ENCODE measurements around the gene CEACAM1. TPM values are rescaled to one million over a fixed set of nuclear protein-coding genes. Genes with fewer than 3 reads are reported as not detected.
A peak's percentile ranks its signal among the peaks of the same experiment; 100 is the strongest.
"Not testable (repeated sequence)": the region's sequence is repeated elsewhere in the genome, so short reads cannot be mapped to it uniquely, and the experiment has no call there.

The CEACAM1 gene
- polyA plus RNA-seq, 3 donors: 9.7 to 18.9 (median 13.4) TPM

- no peak for DNase-seq (ENCODE audit: extremely low read depth in 1 of 11, low read depth in 9 of 11, low spot score in 4 of 11)
Measured at GRCh38 chr19:42553292-42554045, 25.2 kb upstream of the CEACAM1 start.

GRCh38 chr19:42552086-42553065 is 24.1 kb upstream of the CEACAM1 start:
- DNase-seq (ENCODE audit: extremely low read depth in 1 of 11, low read depth in 9 of 11, low spot score in 4 of 11): no peak

GRCh38 chr19:42550521-42550920 is 22.2 kb upstream of the CEACAM1 start:
- not testable (repeated sequence) for DNase-seq (ENCODE audit: extremely low read depth in 1 of 11, low read depth in 9 of 11, low spot score in 4 of 11)

- not testable (repeated sequence) for DNase-seq (ENCODE audit: extremely low read depth in 1 of 11, low read depth in 9 of 11, low spot score in 4 of 11)
Measured at GRCh38 chr19:42549067-42549466, 20.8 kb upstream of the CEACAM1 start.

GRCh38 chr19:42548552-42548951 is 20.3 kb upstream of the CEACAM1 start:
- DNase-seq (ENCODE audit: extremely low read depth in 1 of 11, low read depth in 9 of 11, low spot score in 4 of 11): no peak

- DNase-seq (ENCODE audit: extremely low read depth in 1 of 11, low read depth in 9 of 11, low spot score in 4 of 11): no peak
Measured at GRCh38 chr19:42547929-42548328, 19.6 kb upstream of the CEACAM1 start.

GRCh38 chr19:42546831-42547500 is 18.7 kb upstream of the CEACAM1 start:
- no peak for DNase-seq (ENCODE audit: extremely low read depth in 1 of 11, low read depth in 9 of 11, low spot score in 4 of 11)

- no peak for DNase-seq (ENCODE audit: extremely low read depth in 1 of 11, low read depth in 9 of 11, low spot score in 4 of 11)
Measured at GRCh38 chr19:42544146-42544545, 15.9 kb upstream of the CEACAM1 start.

GRCh38 chr19:42542791-42543190 is 14.5 kb upstream of the CEACAM1 start:
- no peak for DNase-seq (ENCODE audit: extremely low read depth in 1 of 11, low read depth in 9 of 11, low spot score in 4 of 11)

- DNase-seq (ENCODE audit: extremely low read depth in 1 of 11, low read depth in 9 of 11, low spot score in 4 of 11): no peak
Measured at GRCh38 chr19:42540071-42540553, 11.8 kb upstream of the CEACAM1 start.

GRCh38 chr19:42538841-42539709 is 10.8 kb upstream of the CEACAM1 start:
- DNase-seq (ENCODE audit: extremely low read depth in 1 of 11, low read depth in 9 of 11, low spot score in 4 of 11): no peak

- DNase-seq (ENCODE audit: extremely low read depth in 1 of 11, low read depth in 9 of 11, low spot score in 4 of 11): not testable (repeated sequence)
Measured at GRCh38 chr19:42535276-42535675, 7.0 kb upstream of the CEACAM1 start.

GRCh38 chr19:42534391-42534790 is 6.1 kb upstream of the CEACAM1 start:
- DNase-seq (ENCODE audit: extremely low read depth in 1 of 11, low read depth in 9 of 11, low spot score in 4 of 11): no peak

- DNase-seq (ENCODE audit: extremely low read depth in 1 of 11, low read depth in 9 of 11, low spot score in 4 of 11): no peak
Measured at GRCh38 chr19:42532891-42533290, 4.6 kb upstream of the CEACAM1 start.

- no peak for DNase-seq (ENCODE audit: extremely low read depth in 1 of 11, low read depth in 9 of 11, low spot score in 4 of 11)
Measured at GRCh38 chr19:42531313-42531712, 3.0 kb upstream of the CEACAM1 start.

- peak; percentile 22 to 70 (median 34) for DNase-seq (ENCODE audit: extremely low read depth in 1 of 11, low read depth in 9 of 11, low spot score in 4 of 11)
Measured at GRCh38 chr19:42529248-42529764, 1.0 kb upstream of the CEACAM1 start.

GRCh38 chr19:42524943-42525342 is 3.3 kb downstream of the CEACAM1 start:
- DNase-seq (ENCODE audit: extremely low read depth in 1 of 11, low read depth in 9 of 11, low spot score in 4 of 11): no peak

- DNase-seq (ENCODE audit: extremely low read depth in 1 of 11, low read depth in 9 of 11, low spot score in 4 of 11): no peak
Measured at GRCh38 chr19:42524250-42524649, 4.0 kb downstream of the CEACAM1 start.
